GM21390 (cell line): ENCODE results near the gene ATAD3B.
"Not testable (repeated sequence)": the region's sequence is repeated elsewhere in the genome, so short reads cannot be mapped to it uniquely, and the experiment has no call there.

Source experiments
- ATAC-seq: cut with Tn5 transposase; IDR thresholded peaks from one replicate; pipeline ENCODE4 v1.9.1; 2021; ENCODE audit not compliant: unreplicated experiment

Gene ATAD3B

GRCh38 chr1:1529936-1530335 lies 58.4 kb downstream of the ATAD3B start:
- ATAC-seq: no peak

- no peak for ATAC-seq
Measured at GRCh38 chr1:1531947-1532346, 60.4 kb downstream of the ATAD3B start.

GRCh38 chr1:1533176-1533893 lies 61.8 kb downstream of the ATAD3B start:
- not testable (repeated sequence) for ATAC-seq

- not testable (repeated sequence) for ATAC-seq
Measured at GRCh38 chr1:1533894-1534291, 62.3 kb downstream of the ATAD3B start.

GRCh38 chr1:1534401-1535154 lies 63.0 kb downstream of the ATAD3B start:
- ATAC-seq: no peak

- no peak for ATAC-seq
Measured at GRCh38 chr1:1535201-1536018, 63.8 kb downstream of the ATAD3B start.

- no peak for ATAC-seq
Measured at GRCh38 chr1:1536019-1536937, 64.7 kb downstream of the ATAD3B start.

GRCh38 chr1:1536938-1537546 lies 65.5 kb downstream of the ATAD3B start:
- ATAC-seq: no peak

GRCh38 chr1:1537626-1538250 lies 66.2 kb downstream of the ATAD3B start:
- no peak for ATAC-seq

- no peak for ATAC-seq
Measured at GRCh38 chr1:1538334-1538733, 66.8 kb downstream of the ATAD3B start.

GRCh38 chr1:1538989-1539309 lies 67.4 kb downstream of the ATAD3B start:
- ATAC-seq: no peak

GRCh38 chr1:1539310-1540089 lies 67.9 kb downstream of the ATAD3B start:
- ATAC-seq: no peak

- no peak for ATAC-seq
Measured at GRCh38 chr1:1540090-1540817, 68.7 kb downstream of the ATAD3B start, which contains the start of gene TMEM240. TMEM240 (minus strand) TSS chr1:1540624; CDS start chr1:1540346, 278 bp downstream.

GRCh38 chr1:1540818-1541628 lies 69.5 kb downstream of the ATAD3B start:
- ATAC-seq: no peak

GRCh38 chr1:1541956-1542765 lies 70.6 kb downstream of the ATAD3B start:
- ATAC-seq: no peak
